T-helper 9 cell (primary cell): ENCODE results near the gene GALNT14.

ENCODE experiments used
- DNase-seq: peaks from one replicate; pipeline ENCODE4 v3.0.0-alpha.2; 2020

Gene GALNT14

GRCh38 chr2:31053929-31054782 lies 84.1 kb downstream of the GALNT14 start:
- no peak for DNase-seq

GRCh38 chr2:31052284-31052683 lies 86.0 kb downstream of the GALNT14 start:
- DNase-seq = no peak

GRCh38 chr2:31051258-31052140 lies 86.7 kb downstream of the GALNT14 start:
- DNase-seq = no peak

DNA sequence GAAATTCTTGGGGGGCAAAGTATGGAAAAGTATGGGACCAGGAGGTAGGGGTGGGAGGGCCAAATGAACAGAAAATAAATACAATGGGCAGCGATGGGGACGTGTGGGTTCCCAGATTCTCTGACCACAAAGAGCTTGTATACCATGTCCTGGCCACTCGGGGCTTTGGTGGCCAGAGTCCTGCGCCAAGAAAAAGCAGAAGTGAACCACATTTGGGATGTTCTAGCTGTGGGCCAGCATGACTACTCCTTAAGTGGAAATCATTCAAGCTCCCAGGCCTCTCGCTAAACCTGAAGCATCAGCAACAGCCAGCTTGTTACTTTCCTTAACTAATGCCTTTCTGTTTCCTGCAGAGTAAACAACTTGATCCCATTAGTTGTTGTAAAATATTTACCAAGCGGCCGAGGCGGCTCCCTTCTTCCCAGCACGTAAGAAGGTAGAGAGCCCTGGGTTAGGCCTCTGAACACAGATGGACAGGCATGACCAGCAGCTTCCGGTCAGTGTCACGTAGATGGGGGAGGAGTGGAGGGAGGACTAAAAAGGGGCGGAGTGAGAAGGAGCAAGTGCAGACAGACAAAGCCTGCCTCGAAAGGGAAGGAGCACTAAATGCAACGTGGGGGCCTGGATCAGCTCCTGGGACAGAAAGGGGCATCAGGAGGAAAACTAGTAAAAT lies 88.2 kb downstream of the GALNT14 start:
- no peak for DNase-seq

- no peak for DNase-seq
These were observed 89.0 kb downstream of the GALNT14 start for GRCh38 chr2:31049264-31049663.

- no peak for DNase-seq
These were observed 90.6 kb downstream of the GALNT14 start for GRCh38 chr2:31047599-31047998.

- DNase-seq = no peak
These were observed 99.9 kb downstream of the GALNT14 start for GRCh38 chr2:31038385-31038784.

- DNase-seq = no peak
These were observed 101.2 kb downstream of the GALNT14 start for GRCh38 chr2:31037058-31037457.

GRCh38 chr2:31033032-31033431 lies 105.2 kb downstream of the GALNT14 start:
- no peak for DNase-seq

DNA sequence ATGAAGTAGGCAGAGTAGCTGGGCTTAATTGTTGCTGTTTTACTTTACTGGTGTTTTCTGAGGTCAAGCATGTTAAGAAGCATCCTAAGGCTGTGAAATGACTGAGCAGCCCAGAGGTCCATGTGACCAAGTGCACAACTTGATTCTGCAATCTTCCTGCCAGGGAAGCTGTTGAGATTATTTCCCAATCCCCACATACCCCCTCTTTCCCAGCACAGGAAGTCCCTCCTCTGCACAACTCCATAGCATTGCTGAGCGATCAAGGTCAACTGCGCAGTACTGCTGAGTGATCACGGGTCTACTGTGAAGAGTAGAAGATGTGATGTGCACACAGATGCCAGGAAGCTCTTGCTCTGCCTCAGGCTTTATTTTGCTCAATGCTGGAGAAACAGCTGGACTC lies 105.8 kb downstream of the GALNT14 start:
- DNase-seq = no peak

DNA sequence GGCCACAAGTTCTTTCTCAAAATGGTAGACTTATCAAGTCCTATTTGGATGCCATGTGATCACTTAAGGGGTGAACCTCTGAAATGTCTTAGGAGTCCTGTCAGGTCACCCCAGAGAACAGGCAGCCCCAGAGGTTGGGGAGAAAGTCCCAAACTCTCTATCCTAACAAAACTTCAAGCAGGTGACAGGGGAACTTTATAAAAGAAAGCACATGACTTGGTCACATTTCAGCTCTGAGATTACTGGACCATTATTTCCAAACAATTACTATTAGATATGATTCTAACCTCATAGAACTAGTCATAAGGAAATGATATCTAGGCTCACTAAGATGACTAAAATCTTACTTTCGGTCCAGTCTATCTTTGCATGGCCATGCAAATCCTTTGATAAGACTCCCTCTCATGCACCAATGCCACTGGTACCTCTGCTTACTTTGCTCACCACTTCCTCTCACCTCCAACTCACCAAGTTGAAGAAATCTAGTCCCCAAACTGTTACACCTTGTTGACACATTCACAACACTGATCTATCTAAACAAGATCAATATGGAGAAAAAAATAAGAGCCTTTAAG lies 107.0 kb downstream of the GALNT14 start:
- no peak for DNase-seq

DNA sequence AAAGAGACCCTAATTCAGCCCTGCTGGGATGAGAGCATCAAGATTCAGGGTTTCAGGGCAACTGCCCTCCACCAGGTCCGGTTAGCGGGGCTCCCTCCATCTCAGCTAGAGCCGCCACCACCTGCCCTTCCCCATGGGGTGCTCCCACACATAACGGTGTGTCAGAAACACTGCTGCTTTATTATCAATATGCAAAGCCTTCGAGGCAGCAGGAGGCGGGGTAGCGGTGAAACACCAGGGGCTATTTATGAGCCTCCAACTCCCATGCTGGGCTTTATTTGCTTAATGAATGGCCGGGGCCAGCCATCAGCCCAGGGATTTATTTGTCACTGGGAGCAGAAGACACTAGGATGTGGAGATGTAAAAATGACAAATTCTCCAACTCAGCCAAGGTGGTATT lies 109.8 kb downstream of the GALNT14 start:
- DNase-seq = no peak

DNA sequence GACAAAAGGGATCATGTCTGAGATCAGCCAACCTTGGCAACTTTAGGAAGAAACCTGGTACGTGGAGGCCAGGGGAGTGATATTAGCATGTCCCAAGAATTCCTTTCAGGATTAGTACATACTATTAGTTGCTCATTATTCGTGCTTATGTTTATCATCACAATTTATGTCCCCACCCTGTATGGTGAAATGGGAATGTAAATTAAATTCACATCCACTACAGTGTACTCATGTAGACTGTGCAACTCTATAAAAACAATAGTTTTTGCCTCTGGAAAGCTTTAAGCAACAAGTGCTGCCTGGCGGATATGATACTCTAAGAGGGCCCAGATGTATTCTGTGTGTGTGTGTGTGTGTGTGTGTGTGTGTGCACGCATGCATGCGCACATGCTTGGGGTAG lies 110.7 kb downstream of the GALNT14 start:
- DNase-seq = no peak

- no peak for DNase-seq
These were observed 114.7 kb downstream of the GALNT14 start for GRCh38 chr2:31023541-31023940.

DNA sequence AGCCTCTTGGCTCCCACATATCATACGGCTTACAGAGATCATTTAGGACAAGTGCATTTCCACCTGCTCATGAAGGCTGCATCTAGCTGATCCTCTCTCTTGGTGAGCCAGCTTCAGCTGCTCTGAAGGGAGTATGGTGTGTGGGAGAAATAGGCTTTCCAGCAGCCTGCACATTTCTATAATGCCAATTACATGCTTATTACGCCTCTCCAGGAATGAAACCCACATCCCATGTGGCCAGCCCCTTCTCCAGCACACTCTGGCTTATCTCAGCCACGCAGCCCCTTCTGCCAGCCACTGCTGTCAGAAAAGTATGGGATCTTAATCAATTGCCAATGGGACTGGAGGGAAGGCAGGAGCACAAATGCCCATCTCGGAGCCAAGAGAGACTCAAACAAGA lies 117.5 kb downstream of the GALNT14 start:
- no peak for DNase-seq

DNA sequence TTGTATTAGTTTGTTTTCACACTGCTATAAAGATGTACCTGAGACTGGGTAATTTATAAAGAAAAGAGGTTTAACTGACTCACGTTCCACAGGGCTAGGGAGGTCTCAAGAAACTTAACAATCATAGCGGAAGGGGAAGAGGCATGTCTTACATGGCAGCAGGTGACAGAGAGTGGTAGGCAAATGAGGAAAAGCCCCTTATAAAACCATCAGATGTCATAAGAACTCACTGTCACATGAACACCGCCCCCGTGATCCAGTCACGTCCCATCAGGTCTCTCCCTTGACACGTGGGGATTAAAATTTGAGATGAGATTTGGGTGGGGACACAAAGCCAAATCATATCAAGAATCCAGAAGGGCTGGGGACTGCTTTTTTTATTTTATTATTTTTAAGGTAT lies 120.0 kb downstream of the GALNT14 start:
- DNase-seq = no peak

- DNase-seq = no peak
These were observed 121.6 kb downstream of the GALNT14 start for GRCh38 chr2:31016648-31017047.

- DNase-seq = no peak
These were observed 123.7 kb downstream of the GALNT14 start for GRCh38 chr2:31014516-31014915.

GRCh38 chr2:31013301-31013700 lies 124.9 kb downstream of the GALNT14 start:
- no peak for DNase-seq

- no peak for DNase-seq
These were observed 125.8 kb downstream of the GALNT14 start for GRCh38 chr2:31012406-31012805.

DNA sequence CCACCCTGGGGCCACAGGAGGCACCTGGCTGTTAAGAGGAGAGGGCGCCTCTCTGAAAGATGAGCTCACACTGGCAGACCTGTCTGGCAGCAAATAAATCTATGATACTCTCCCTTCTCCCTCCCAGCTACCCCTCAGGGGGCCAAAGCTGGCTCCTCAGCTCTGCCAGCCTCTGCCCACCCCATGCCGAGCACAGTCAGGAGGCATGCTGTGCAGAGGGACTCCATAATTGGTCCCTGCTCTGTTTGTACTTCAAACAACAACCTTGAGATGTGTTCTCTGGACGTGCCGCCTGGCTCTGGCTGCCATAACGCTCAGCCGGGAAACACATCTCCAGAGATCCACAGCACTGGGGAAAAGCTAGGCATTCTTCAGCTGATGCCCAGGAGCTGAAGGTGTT lies 126.7 kb downstream of the GALNT14 start:
- no peak for DNase-seq

- DNase-seq = no peak
These were observed 129.6 kb downstream of the GALNT14 start for GRCh38 chr2:31008561-31009114.

- no peak for DNase-seq
These were observed 134.0 kb downstream of the GALNT14 start for GRCh38 chr2:31004257-31004656.
